Neural cell (in vitro differentiated cells): Measurements from ENCODE around the gene C7. TPM values are rescaled to one million over a fixed set of nuclear protein-coding genes. Genes with fewer than 3 reads are reported as not detected.

Experiments
- H2AFZ ChIP-seq: fragments of 200-600, 300-800 bp; sonication (generic), shearing (Covaris generic); 2 replicates; pipeline ENCODE4 v1.6.0; 2014; ENCODE audit warnings: low read depth, mild to moderate bottlenecking, antibody characterized with exemption, low read length, moderate library complexity
- H3F3A ChIP-seq: fragments of 200-600 bp; shearing (Covaris generic); 2 replicates; pipeline ENCODE4 v1.6.1; 2016; ENCODE audit warnings: mild to moderate bottlenecking, moderate library complexity, mixed read lengths, antibody characterized with exemption, low read length; ENCODE audit not compliant: insufficient read depth, poor library complexity, severe bottlenecking
- H3K27ac ChIP-seq: fragments of 200-600, 300-800 bp; sonication (generic), shearing (Covaris generic); 2 replicates; pipeline ENCODE4 v1.5.1; 2014; ENCODE audit warnings: mild to moderate bottlenecking, low read length, moderate library complexity
- H3K27me3 ChIP-seq: fragments of 300-800, 200-600 bp; sonication (generic), shearing (Covaris generic); 2 replicates; pipeline ENCODE4 v1.6.0; 2014; ENCODE audit warnings: mild to moderate bottlenecking, low read depth, low read length, moderate library complexity; ENCODE audit not compliant: insufficient read depth
- H3K36me3 ChIP-seq: fragments of 300-800, 200-600 bp; sonication (generic), shearing (Covaris generic); 2 replicates; pipeline ENCODE4 v1.5.1; 2014; ENCODE audit warnings: mild to moderate bottlenecking, antibody characterized with exemption, low read length, moderate library complexity; ENCODE audit not compliant: insufficient read depth
- H3K4me2 ChIP-seq: fragments of 300-800, 200-600 bp; sonication (generic), shearing (Covaris generic); 2 replicates; pipeline ENCODE4 v1.6.0; 2014; ENCODE audit warnings: mild to moderate bottlenecking, low read length
- H3K4me3 ChIP-seq: fragments of 300-800, 200-600 bp; sonication (generic), shearing (Covaris generic); 2 replicates; pipeline ENCODE4 v1.5.1; 2014; ENCODE audit warnings: mild to moderate bottlenecking, low read length, moderate library complexity
- H3K79me2 ChIP-seq: fragments of 200-600 bp; shearing (Covaris generic); replicated peaks from 2 replicates; pipeline ENCODE4 v1.6.0; 2014; ENCODE audit warnings: mild to moderate bottlenecking, low read length, moderate library complexity; ENCODE audit not compliant: insufficient read depth
- H3K9ac ChIP-seq: fragments of 300-800, 200-600 bp; sonication (generic), shearing (Covaris generic); 2 replicates; pipeline ENCODE4 v1.6.1; 2016; ENCODE audit warnings: mild to moderate bottlenecking, low read length, mixed read lengths
- H3K9me2 ChIP-seq: fragments of 200-600 bp; shearing (Covaris generic); 2 replicates; pipeline ENCODE4 v1.6.1; 2016; ENCODE audit warnings: mild to moderate bottlenecking, low read length, mixed read lengths; ENCODE audit not compliant: insufficient read depth
- H3K9me3 ChIP-seq: fragments of 200-600, 300-800 bp; sonication (generic), shearing (Covaris generic); 2 replicates; pipeline ENCODE4 v1.6.1; 2016; ENCODE audit warnings: mild to moderate bottlenecking, mixed run types, low read length, moderate library complexity, mixed read lengths
- H4K20me1 ChIP-seq: fragments of 200-600 bp; shearing (Covaris generic); 2 replicates; pipeline ENCODE4 v1.6.1; 2016; ENCODE audit warnings: mild to moderate bottlenecking, mixed run types; ENCODE audit not compliant: insufficient read depth
- CTCF ChIP-seq: fragments of 450-650 bp; IDR thresholded peaks from 2 replicates; pipeline ENCODE4 v1.5.1; 2014; ENCODE audit warnings: antibody characterized with exemption, mild to moderate bottlenecking, moderate library complexity; ENCODE audit not compliant: poor library complexity, severe bottlenecking
- EP300 ChIP-seq: fragments of 450-650 bp; conservative IDR thresholded peaks from 2 replicates; pipeline ENCODE4 v1.6.1; 2014; ENCODE audit warnings: antibody characterized with exemption, mild to moderate bottlenecking, moderate library complexity; ENCODE audit not compliant: poor library complexity, severe bottlenecking
- EZH2 ChIP-seq: fragments of 200-600, 300-800 bp; shearing (Covaris generic), sonication (generic); IDR thresholded peaks from 2 replicates; pipeline ENCODE4 v1.6.1; 2014; ENCODE audit warnings: antibody characterized with exemption, low read length, borderline replicate concordance, mild to moderate bottlenecking; ENCODE audit not compliant: insufficient read depth, poor library complexity, severe bottlenecking
- MXI1 ChIP-seq: fragments of 450-650 bp; conservative IDR thresholded peaks from 2 replicates; pipeline ENCODE4 v1.6.1; 2014; ENCODE audit warnings: antibody characterized with exemption, mild to moderate bottlenecking; ENCODE audit not compliant: poor library complexity, severe bottlenecking
- POLR2AphosphoS5 ChIP-seq: IDR thresholded peaks from 2 replicates; pipeline ENCODE4 v1.6.1; 2012
- RAD21 ChIP-seq: fragments of 450-650 bp; conservative IDR thresholded peaks from 2 replicates; pipeline ENCODE4 v1.6.1; 2014; ENCODE audit warnings: antibody characterized with exemption, mild to moderate bottlenecking, moderate library complexity
- REST ChIP-seq: IDR thresholded peaks from 2 replicates; pipeline ENCODE4 v1.6.1; 2012; ENCODE audit warnings: borderline replicate concordance
- SMC3 ChIP-seq: fragments of 450-650 bp; conservative IDR thresholded peaks from 2 replicates; pipeline ENCODE4 v1.6.1; 2014; ENCODE audit warnings: antibody characterized with exemption, mild to moderate bottlenecking, moderate library complexity; ENCODE audit not compliant: poor library complexity
- TAF1 ChIP-seq: IDR thresholded peaks from 2 replicates; pipeline ENCODE4 v1.6.1; 2012; ENCODE audit warnings: low read depth
- polyA plus RNA-seq: library from polyadenylated mRNA; depleted of rRNA; stranded (reverse); fragments of >200 nt; gene quantifications from 2 replicates; pipeline ENCODE4 v1.2.3, GENCODE V29; 2014

Gene C7
- polyA plus RNA-seq, 1 donor from 2014 or later: not detected

GRCh38 chr5:40984884-40985283 lies 75.6 kb downstream of the C7 start:
- Histone ChIP-seq H3K9me2 (no peaks in the 10 kb centered on the region), H3F3A (peaks cover 6% of the 10 kb centered on the region), H3K9ac (no peak overlapping the region), H3K36me3 (no peaks in the 10 kb centered on the region), H4K20me1 (no peaks in the 10 kb centered on the region), H3K4me3 (no peak overlapping the region), H3K9me3 (no peaks in the 10 kb centered on the region), H2AFZ (no peak overlapping the region), H3K27ac (peak overlapping the region; percentile 56), H3K4me2 (peak overlapping the region; percentile 31), H3K27me3 (no peaks in the 10 kb centered on the region), H3K79me2 (no peaks in the 10 kb centered on the region)
- TF ChIP-seq POLR2AphosphoS5 (no peak), TAF1 (no peak), SMC3 (no peak), EZH2 (no peak), REST (no peak)

GRCh38 chr5:40985501-40985900 lies 76.2 kb downstream of the C7 start:
- H3K79me2 ChIP-seq: no peaks in the 10 kb centered on the region

More at GRCh38 chr5:40985501-40985900, 76.2 kb downstream of the C7 start:
- H2AFZ ChIP-seq: no peak overlapping the region
- H3F3A ChIP-seq: peaks cover 6% of the 10 kb centered on the region
- peak overlapping the region; percentile 22 for H3K4me3 ChIP-seq
- H3K4me2 ChIP-seq: peak overlapping the region; percentile 31
- peak overlapping the region; percentile 56 for H3K27ac ChIP-seq
- H3K9ac ChIP-seq: no peak overlapping the region
- no peaks in the 10 kb centered on the region for H3K9me2 ChIP-seq
- no peaks in the 10 kb centered on the region for H3K9me3 ChIP-seq
- H4K20me1 ChIP-seq: no peaks in the 10 kb centered on the region
- TF ChIP-seq TAF1: no peak
- peak; percentile 21 for TF ChIP-seq SMC3
- TF ChIP-seq CTCF: no peak
- TF ChIP-seq RAD21: peak; percentile 34
- TF ChIP-seq POLR2AphosphoS5: peak; percentile 97
- TF ChIP-seq REST: peak; percentile 80
- TF ChIP-seq EZH2: no peak
- TF ChIP-seq MXI1: no peak
- peak; percentile 96 for TF ChIP-seq EP300
- no peaks in the 10 kb centered on the region for H3K36me3 ChIP-seq
- H3K27me3 ChIP-seq: no peaks in the 10 kb centered on the region
